ENCODE results near the gene MED31.

MED31 gene

DNA sequence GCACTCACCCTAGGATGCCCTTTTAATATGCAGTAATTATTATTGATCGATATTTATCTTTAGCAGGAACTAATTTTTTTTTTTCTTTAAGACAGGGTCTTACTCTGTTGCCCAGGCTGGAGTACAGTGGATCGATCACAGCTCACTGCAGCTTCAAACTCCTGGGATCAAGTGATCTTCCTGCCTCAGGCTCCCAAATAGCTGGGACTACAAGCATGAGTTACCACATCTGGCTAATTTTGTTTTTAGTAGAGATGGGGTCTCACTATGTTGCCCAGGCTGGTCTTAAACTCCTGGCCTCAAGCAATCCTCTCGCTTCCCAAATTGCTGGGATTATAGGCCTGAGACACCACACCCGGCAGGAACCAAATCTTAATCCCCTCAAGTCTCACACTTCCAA is 40.2 kb downstream of the MED31 start:
- ChIA-PET POLR2A (no interaction called here), CTCF (no interaction called here)
- DNase-seq (ENCODE audit: extremely low spot score) = no peak
- TF ChIP-seq, protein P1, sequence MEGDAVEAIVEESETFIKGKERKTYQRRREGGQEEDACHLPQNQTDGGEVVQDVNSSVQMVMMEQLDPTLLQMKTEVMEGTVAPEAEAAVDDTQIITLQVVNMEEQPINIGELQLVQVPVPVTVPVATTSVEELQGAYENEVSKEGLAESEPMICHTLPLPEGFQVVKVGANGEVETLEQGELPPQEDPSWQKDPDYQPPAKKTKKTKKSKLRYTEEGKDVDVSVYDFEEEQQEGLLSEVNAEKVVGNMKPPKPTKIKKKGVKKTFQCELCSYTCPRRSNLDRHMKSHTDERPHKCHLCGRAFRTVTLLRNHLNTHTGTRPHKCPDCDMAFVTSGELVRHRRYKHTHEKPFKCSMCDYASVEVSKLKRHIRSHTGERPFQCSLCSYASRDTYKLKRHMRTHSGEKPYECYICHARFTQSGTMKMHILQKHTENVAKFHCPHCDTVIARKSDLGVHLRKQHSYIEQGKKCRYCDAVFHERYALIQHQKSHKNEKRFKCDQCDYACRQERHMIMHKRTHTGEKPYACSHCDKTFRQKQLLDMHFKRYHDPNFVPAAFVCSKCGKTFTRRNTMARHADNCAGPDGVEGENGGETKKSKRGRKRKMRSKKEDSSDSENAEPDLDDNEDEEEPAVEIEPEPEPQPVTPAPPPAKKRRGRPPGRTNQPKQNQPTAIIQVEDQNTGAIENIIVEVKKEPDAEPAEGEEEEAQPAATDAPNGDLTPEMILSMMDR (IDR thresholded peaks at IDR 0.05; ENCODE audit: control extremely low read depth, extremely low read depth, low read depth, missing control alignments) = no peak

DNA sequence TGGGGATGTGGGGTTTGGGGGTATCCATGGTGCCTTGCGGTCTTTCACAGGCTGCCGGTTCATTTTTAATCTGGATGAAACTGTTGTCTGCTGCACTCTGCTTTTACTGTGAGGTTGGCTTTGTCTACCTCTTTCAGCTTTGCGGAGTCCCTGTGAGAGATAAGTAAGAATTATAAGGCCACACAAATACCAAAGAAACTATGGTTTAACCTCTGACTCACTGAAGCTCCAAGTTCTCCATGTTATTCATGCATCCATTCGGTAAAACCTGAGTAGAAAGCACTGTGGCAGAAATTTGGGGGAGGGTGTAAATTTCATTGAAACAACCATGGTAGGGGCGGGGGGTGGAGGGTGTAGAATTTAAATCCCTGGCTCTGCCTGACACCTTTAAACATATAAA is 41.4 kb downstream of the MED31 start:
- ChIA-PET POLR2A (no interaction called here), CTCF (no interaction called here)
- TF ChIP-seq, protein P1 (IDR thresholded peaks at IDR 0.05; ENCODE audit: control extremely low read depth, extremely low read depth, low read depth, missing control alignments) = no peak
- no peak for DNase-seq (ENCODE audit: extremely low spot score)

DNA sequence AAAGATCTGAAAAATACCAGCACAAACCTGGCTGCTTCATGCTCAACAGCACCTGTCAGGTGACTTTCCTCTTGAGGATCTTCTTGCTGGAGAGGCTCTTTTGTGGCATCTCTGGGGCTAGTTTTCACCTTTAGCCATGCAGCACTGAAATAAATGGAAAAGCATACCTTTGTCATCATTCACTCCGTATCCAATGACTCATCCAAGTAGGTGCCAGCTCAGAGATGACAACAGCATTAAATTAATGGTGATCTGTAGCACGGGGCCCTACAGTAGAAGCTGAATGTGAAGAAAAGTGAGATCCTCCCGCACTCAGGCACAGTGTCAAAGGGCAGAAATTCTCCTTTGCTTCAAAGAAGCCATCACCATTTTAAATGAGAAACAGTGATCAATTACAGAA is 43.1 kb downstream of the MED31 start:
- DNase-seq (ENCODE audit: extremely low spot score) = no peak
- CTCF ChIA-PET = interaction anchor here (0.7 to 1.7 kb wide), 5 partner anchors 9 to 21 kb away, joined by 3 to 6 read pairs (median 4); no protein-coding TSS in a partner anchor
- POLR2A ChIA-PET = no interaction called here
- TF ChIP-seq, protein P1 (IDR thresholded peaks at IDR 0.05; ENCODE audit: control extremely low read depth, extremely low read depth, low read depth, missing control alignments) = no peak

DNA sequence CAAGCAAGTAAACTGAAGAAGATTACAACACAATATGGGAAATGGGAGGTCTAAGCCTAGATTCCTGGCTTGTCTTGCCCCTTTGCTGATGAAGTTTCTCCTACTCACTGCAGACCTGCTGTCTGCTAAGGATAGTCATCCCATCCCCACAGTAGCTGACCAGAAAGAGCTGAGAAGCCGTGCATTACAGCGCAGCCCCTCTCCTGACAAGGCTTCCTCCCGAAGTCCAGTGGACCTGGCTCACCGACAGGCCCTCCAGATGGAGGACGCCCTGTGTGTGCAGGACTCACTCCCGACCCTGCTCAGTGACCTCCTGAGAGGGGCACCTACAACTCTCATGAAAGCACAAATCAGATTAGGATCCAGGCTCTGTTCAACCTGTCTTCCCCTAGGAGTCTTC is 46.3 kb downstream of the MED31 start:
- TF ChIP-seq, protein P1 (IDR thresholded peaks at IDR 0.05; ENCODE audit: control extremely low read depth, extremely low read depth, low read depth, missing control alignments) = no peak

DNA sequence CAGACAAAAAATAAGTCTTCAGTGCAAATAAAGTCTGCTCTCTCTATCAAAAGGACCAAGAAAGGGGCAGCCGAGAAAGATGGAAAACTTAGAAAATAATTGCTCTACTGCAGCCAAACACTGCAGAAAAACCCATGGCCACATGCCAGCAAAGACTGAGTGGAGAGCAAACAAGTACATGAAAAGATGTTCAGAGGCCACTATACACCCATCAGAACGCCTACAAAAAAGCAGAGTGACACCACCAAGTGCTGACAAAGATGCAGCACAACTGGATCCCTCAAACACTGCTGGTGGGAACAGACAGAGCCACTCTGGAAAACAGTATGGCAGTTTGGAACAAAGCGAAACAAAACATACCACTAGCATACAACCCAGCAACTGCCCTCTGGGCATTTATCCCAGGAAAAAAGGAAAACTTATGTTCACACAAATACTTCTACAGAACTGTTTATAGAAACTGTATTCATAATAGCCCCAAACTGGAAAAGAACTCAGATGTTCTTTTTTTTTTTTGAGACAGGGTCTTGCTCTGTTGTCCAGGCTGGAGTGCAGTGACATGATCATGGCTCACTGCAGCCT is 47.6 kb downstream of the MED31 start:
- ChIA-PET CTCF (no interaction called here), POLR2A (no interaction called here)
- DNase-seq (ENCODE audit: extremely low spot score) = no peak
- TF ChIP-seq, protein P1 (IDR thresholded peaks at IDR 0.05; ENCODE audit: control extremely low read depth, extremely low read depth, low read depth, missing control alignments) = no peak

More for the DNA sequence above, 46.3 kb downstream of the MED31 start:
- CTCF ChIA-PET = interaction anchor here (0.9 kb wide), 1 partner anchor 132 kb away, joined by 3 read pairs; no protein-coding TSS in a partner anchor
- no peak for DNase-seq (ENCODE audit: extremely low spot score)
- POLR2A ChIA-PET = interaction anchor here (0.6 kb wide), 1 partner anchor 23 kb away, joined by 3 read pairs; no protein-coding TSS in a partner anchor

DNA sequence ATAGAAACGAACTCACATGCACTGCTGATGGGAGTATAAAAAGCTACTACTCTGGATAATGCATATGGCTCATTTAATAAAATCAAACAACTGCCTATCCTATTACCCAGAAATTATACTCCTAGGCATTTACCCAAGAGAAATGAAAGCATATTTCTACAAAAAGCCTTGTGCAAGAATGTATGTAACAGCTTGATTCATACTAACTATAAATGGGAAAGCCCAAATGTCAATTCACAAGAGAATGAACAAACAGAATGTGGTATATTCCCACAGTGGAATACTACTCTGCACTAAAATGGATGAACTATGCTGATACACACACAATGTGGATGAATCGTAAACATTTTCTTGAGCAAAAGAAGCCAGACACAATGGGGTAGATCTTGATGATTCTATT is 49.3 kb downstream of the MED31 start:
- TF ChIP-seq, protein P1 (IDR thresholded peaks at IDR 0.05; ENCODE audit: control extremely low read depth, extremely low read depth, low read depth, missing control alignments) = no peak
- DNase-seq (ENCODE audit: extremely low spot score) = no peak
- POLR2A ChIA-PET = no interaction called here
- CTCF ChIA-PET = interaction anchor here (1.0 kb wide), 1 partner anchor 26 kb away, joined by 3 read pairs; no protein-coding TSS in a partner anchor

All from GM10248 (cell line).